Panc1 (cell line): ENCODE measurements around the gene INO80. TPM values are rescaled to one million over a fixed set of nuclear protein-coding genes. Genes with fewer than 3 reads are reported as not detected.

Source experiments
- ATAC-seq: fragments of 200-7000 bp; cut with Tn5 transposase; 2 replicates; pipeline ENCODE4 v1.9.1; 2020; ENCODE audit warnings: mild to moderate bottlenecking, moderate library complexity
- BruUV-seq: library from RNA; stranded (reverse); fragments of 400-500 nt; replicated peaks from 2 replicates; lab custom pipeline; 2021; lab: Mats Ljungman, UMichigan
- CTCF ChIA-PET: fragments of 300-600 bp; sonication (Branson Sonifier 250); formaldehyde crosslinking; loops from one replicate; lab custom pipeline; 2022; ENCODE audit warnings: antibody characterized with exemption; lab: Charles Lee
- POLR2A ChIA-PET: fragments of 300-600 bp; sonication (Branson Sonifier 250); formaldehyde crosslinking; loops from one replicate; lab custom pipeline; 2022; ENCODE audit warnings: antibody characterized with exemption; lab: Charles Lee
- DNase-seq: peaks from one replicate; pipeline ENCODE4 v3.0.0-alpha.2; 2010; ENCODE audit warnings: low read depth, low spot score
- H3K27ac ChIP-seq: 2 replicates; pipeline ENCODE4 v1.5.1; 2011; ENCODE audit warnings: mild to moderate bottlenecking, low read length, inconsistent platforms
- H3K27me3 ChIP-seq: fragments of 200-500 bp; sonication (Bioruptor generic); 2 replicates; pipeline ENCODE4 v1.6.0; 2014; ENCODE audit warnings: low read length, inconsistent platforms; ENCODE audit not compliant: control insufficient read depth, insufficient read depth
- H3K36me3 ChIP-seq: fragments of 200-500 bp; sonication (Bioruptor generic); 2 replicates; pipeline ENCODE4 v1.5.1; 2014; ENCODE audit warnings: inconsistent platforms, mild to moderate bottlenecking, low read length, moderate library complexity; ENCODE audit not compliant: control insufficient read depth, insufficient read depth
- H3K4me1 ChIP-seq: 2 replicates; pipeline ENCODE4 v1.5.1; 2011; ENCODE audit warnings: inconsistent platforms, mild to moderate bottlenecking, low read length, moderate library complexity; ENCODE audit not compliant: control insufficient read depth, insufficient read depth
- H3K4me3 ChIP-seq, 2 experiments: 2 replicates each; pipeline ENCODE4 v1.5.1; 2011 to 2012; ENCODE audit warnings: low read depth in 2 of 2, low read length in 2 of 2, mild to moderate bottlenecking in 2 of 2, inconsistent platforms in 1 of 2, moderate library complexity in 1 of 2
- H3K9me3 ChIP-seq: fragments of 200-500 bp; sonication (Bioruptor generic); 2 replicates; pipeline ENCODE4 v1.5.1; 2014; ENCODE audit warnings: low read depth, mild to moderate bottlenecking, inconsistent platforms, low read length, moderate library complexity; ENCODE audit not compliant: control insufficient read depth, insufficient read depth
- CTCF ChIP-seq: fragments of 450-650 bp; IDR thresholded peaks from 2 replicates; pipeline ENCODE4 v1.5.1; 2017; ENCODE audit warnings: mild to moderate bottlenecking
- POLR2AphosphoS5 ChIP-seq: IDR thresholded peaks from 2 replicates; pipeline ENCODE4 v1.6.1; 2012; ENCODE audit warnings: mild to moderate bottlenecking, low read depth, low read length, moderate library complexity
- SIN3A ChIP-seq: IDR thresholded peaks from 2 replicates; pipeline ENCODE4 v1.6.1; 2012; ENCODE audit warnings: low read depth, mild to moderate bottlenecking, low read length, moderate library complexity, borderline replicate concordance; ENCODE audit not compliant: insufficient read depth
- TCF7L2 ChIP-seq: IDR thresholded peaks from 2 replicates; pipeline ENCODE4 v1.6.1; 2011; ENCODE audit warnings: mild to moderate bottlenecking, low read depth, low read length, inconsistent platforms
- in situ Hi-C: cut with HindIII; loops from 2 replicates; pipeline ENCODE4 v1.10.0; 2016; ENCODE audit warnings: low sequenced_read_pairs, low pct_unique_long_range_greater_than_20kb
- intact Hi-C: fragments of 100-400 bp; cut with micrococcal nuclease; formaldehyde crosslinking; loops from one replicate; pipeline ENCODE4 v1.10.0; 2022; ENCODE audit not compliant: unreplicated experiment
- total RNA-seq: library from RNA; stranded (reverse); gene quantifications from one replicate; pipeline ENCODE4 v1.2.1, GENCODE V29; 2021; ENCODE audit not compliant: unreplicated experiment
- TF ChIP-seq, protein P1 (sequence below), 2 experiments: IDR thresholded peaks; 2 replicates each; pipeline ENCODE4 v1.6.1; 2011 to 2012; ENCODE audit warnings: low read depth in 2 of 2, control low read depth in 1 of 2, low read length in 1 of 2, mild to moderate bottlenecking in 1 of 2, moderate library complexity in 1 of 2; ENCODE audit not compliant: insufficient read depth in 1 of 2

The INO80 gene
- total RNA-seq, 1 experiment from 2014 or later: 26.2 TPM

GRCh38 chr15:40953713-40954074 lies 162.4 kb downstream of the INO80 start:
- no TSS peak for BruUV-seq
- Histone ChIP-seq H3K27me3 (no peaks in the 10 kb centered on the region), H3K4me3 (peak overlapping the region; percentile 87 to 98), H3K36me3 (peaks cover 2% of the 10 kb centered on the region; the same call in 1 of the 2 replicates), H3K27ac (peak overlapping the region; percentile 80), H3K4me1 (peaks cover 10% of the 10 kb centered on the region), H3K9me3 (no peaks in the 10 kb centered on the region)
- intact Hi-C loops (no loop called here), in situ Hi-C loops (no loop called here)
- TF ChIP-seq TCF7L2: no peak
- TF ChIP-seq SIN3A: 0 out of 2 replicates have a peak, but pooled peaks have one; percentile 25
- TF ChIP-seq, protein P1, sequence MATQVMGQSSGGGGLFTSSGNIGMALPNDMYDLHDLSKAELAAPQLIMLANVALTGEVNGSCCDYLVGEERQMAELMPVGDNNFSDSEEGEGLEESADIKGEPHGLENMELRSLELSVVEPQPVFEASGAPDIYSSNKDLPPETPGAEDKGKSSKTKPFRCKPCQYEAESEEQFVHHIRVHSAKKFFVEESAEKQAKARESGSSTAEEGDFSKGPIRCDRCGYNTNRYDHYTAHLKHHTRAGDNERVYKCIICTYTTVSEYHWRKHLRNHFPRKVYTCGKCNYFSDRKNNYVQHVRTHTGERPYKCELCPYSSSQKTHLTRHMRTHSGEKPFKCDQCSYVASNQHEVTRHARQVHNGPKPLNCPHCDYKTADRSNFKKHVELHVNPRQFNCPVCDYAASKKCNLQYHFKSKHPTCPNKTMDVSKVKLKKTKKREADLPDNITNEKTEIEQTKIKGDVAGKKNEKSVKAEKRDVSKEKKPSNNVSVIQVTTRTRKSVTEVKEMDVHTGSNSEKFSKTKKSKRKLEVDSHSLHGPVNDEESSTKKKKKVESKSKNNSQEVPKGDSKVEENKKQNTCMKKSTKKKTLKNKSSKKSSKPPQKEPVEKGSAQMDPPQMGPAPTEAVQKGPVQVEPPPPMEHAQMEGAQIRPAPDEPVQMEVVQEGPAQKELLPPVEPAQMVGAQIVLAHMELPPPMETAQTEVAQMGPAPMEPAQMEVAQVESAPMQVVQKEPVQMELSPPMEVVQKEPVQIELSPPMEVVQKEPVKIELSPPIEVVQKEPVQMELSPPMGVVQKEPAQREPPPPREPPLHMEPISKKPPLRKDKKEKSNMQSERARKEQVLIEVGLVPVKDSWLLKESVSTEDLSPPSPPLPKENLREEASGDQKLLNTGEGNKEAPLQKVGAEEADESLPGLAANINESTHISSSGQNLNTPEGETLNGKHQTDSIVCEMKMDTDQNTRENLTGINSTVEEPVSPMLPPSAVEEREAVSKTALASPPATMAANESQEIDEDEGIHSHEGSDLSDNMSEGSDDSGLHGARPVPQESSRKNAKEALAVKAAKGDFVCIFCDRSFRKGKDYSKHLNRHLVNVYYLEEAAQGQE (IDR thresholded peaks at IDR 0.05; ENCODE audit: insufficient read depth in 1 of 2, low read depth in 2 of 2, low read length in 1 of 2): no peak
- ChIA-PET CTCF (interaction anchor here (0.6 to 1.0 kb wide), 2 partner anchors 12 to 37 kb away, joined by 3 read pairs; no protein-coding TSS in a partner anchor), POLR2A (interaction anchor here (0.6 kb wide), 1 partner anchor 75 kb away, joined by 3 read pairs; no protein-coding TSS in a partner anchor)
- ATAC-seq (peak; percentile 4; the same call in 1 of the 2 replicates), DNase-seq (no peak)

DNA sequence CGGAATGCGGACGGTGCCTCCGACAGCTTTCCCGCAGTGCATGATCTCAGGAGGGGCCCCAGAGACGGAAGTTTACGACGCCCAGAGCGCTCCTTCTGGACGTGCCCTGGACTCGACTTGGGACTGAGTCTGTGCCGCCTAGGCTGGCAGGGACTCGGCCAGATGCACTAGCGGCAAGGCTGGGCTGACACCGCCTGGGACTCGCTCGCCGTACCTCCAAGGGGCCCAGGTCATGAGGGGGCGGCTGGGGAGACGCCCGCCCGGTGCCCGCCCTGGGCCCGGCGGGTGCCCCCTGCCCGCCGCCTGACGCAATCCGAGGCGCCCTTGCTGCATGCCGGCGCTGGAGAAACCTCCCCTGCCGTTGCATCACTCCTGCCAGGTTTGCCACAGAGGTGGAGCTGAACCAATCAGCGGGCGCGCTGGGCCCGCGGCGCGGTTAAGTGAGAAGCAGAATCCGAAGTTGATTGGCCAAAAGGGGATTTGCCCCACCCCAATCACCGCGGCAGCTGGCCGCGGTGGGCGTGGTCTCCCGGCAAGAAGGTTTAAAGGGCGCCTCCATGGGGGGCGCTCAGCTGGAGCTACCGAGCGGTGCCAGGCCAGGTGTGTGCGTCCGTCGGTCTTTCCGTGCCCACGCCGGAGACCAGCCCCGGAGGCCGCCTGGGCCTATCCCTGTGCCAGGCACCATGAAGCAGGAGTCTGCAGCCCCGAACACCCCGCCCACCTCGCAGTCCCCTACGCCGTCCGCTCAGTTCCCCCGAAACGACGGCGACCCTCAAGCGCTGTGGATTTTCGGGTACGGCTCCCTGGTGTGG lies 163.0 kb downstream of the INO80 start, which contains the start of gene CHAC1:
Gene CHAC1 (plus strand): TSS at position 571 of the 812 bp plus-strand sequence. CDS start 113 bp downstream, at position 684.
- peak; percentile 92 for DNase-seq
- in situ Hi-C loops: no loop called here
- Histone ChIP-seq H3K27ac (peak within 1 kb of the TSS; percentile 92), H3K27me3 (no peaks in the 10 kb centered on the region), H3K4me1 (peaks cover 10% of the 10 kb centered on the region), H3K9me3 (no peaks in the 10 kb centered on the region), H3K4me3 (peak within 1 kb of the TSS; percentile 87 to 98), H3K36me3 (peaks cover 2% of the 10 kb centered on the region; the same call in 1 of the 2 replicates)
- peak; percentile 97 for ATAC-seq
- TF ChIP-seq, protein P1 (IDR thresholded peaks at IDR 0.05; ENCODE audit: insufficient read depth in 1 of 2, low read depth in 2 of 2, low read length in 1 of 2): peak in 1 of 2 experiments; percentile 45; a peak in 1 of 4 replicates
- peak; percentile 56; the same call in 1 of the 2 replicates for TF ChIP-seq TCF7L2
- peak; percentile 78 for TF ChIP-seq POLR2AphosphoS5
- TF ChIP-seq CTCF: no peak
- peak; percentile 88 for TF ChIP-seq SIN3A
- intact Hi-C loops: no loop called here
- BruUV-seq: no TSS peak
- CTCF ChIA-PET: interaction anchor here (0.6 kb wide), 1 partner anchor 36 kb away, joined by 3 read pairs; no protein-coding TSS in a partner anchor
- POLR2A ChIA-PET: interaction anchor here (0.6 to 0.7 kb wide), 3 partner anchors 12 to 76 kb away, joined by 3 to 10 read pairs (median 3); no protein-coding TSS in a partner anchor
